HG03108 (cell line): ENCODE results near the gene SHFL.
A peak's percentile ranks its signal among the peaks of the same experiment; 100 is the strongest.

ENCODE experiments used
- ATAC-seq: cut with Tn5 transposase; IDR thresholded peaks from one replicate; pipeline ENCODE4 v1.9.1; 2021; ENCODE audit warnings: moderate library complexity; ENCODE audit not compliant: unreplicated experiment

The SHFL gene

GRCh38 chr19:10087296-10088061 is 1.4 kb downstream of the SHFL start:
- no peak for ATAC-seq

DNA sequence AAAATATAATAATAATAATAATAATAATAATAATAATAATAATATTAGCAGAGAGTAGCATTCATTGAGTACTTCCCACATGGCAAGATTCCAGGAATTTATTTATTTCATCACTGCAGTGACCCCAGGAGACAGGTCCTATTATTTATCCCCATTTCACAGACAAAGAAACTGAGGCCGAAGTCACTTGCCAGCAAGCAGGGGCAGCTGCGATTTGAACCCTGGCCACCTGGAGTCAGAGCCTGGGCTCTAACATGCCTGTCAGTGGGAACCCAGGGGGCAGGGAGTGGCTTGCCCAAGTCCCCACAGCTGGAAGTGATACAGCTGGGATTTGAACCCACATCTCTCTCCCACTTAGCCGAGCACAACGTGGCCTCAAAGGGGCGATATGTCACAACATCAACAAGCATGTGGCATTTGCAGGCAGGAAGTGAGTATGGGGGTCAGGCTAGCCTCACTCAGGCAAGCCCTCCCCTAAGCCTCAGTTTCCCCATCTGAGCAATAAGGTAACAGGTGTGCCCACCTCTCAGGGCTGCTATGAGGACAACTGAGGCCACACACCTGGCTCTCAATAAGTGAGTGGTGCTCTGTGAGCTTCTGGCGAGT is 2.9 kb downstream of the SHFL start:
- ATAC-seq = no peak

GRCh38 chr19:10089801-10090375 is 3.8 kb downstream of the SHFL start:
- ATAC-seq = no peak

- ATAC-seq = no peak
Observed at GRCh38 chr19:10091370-10091687, 5.2 kb downstream of the SHFL start.

GRCh38 chr19:10091895-10092641 is 6.0 kb downstream of the SHFL start:
- ATAC-seq = no peak

- ATAC-seq = no peak
Observed at GRCh38 chr19:10092648-10093294, 6.7 kb downstream of the SHFL start.

DNA sequence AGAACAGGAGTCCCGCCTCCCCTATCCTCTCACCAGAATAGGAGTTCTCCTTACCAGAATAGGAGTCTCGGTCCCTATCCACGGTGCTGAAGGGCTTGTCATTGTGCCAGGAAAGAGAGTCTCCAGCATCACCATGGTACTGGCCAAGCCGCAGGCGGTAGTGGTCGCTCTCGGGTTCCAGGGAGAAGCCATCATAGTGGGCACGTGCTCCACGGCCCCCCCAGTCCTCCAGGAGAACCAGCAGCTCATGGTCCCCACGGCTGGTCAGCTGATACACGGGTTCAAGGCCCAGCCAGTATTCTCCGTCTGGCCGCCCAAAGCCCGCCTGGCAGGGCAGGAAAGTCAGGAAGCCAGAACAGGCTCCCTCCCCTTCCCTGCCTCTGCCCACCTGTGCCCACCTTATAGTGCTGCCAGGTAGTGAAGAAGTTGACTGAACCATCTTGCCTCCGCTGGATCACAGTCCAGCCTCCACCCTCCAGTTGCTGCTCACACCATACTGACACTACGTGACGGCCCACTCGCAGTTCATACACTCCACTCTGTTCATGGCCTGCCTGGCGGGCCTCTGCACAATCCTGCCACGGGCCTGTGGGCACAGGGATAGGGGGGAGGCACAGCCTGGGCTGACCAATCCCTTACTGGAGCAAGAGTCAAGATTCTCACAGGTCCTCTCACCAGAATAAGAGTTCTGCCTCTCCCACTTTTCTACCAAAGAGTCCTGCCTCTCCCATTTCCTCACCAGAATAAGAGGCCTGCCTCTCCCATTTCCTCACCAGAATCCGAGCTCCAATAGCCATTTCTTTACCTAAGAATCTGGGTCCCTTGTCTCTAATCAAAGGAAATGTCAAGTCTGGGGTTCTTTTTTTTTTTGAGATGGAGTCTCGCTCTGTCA is 7.4 kb downstream of the SHFL start:
- ATAC-seq = no peak

- ATAC-seq = no peak
Observed at GRCh38 chr19:10095622-10095947, 9.5 kb downstream of the SHFL start.

DNA sequence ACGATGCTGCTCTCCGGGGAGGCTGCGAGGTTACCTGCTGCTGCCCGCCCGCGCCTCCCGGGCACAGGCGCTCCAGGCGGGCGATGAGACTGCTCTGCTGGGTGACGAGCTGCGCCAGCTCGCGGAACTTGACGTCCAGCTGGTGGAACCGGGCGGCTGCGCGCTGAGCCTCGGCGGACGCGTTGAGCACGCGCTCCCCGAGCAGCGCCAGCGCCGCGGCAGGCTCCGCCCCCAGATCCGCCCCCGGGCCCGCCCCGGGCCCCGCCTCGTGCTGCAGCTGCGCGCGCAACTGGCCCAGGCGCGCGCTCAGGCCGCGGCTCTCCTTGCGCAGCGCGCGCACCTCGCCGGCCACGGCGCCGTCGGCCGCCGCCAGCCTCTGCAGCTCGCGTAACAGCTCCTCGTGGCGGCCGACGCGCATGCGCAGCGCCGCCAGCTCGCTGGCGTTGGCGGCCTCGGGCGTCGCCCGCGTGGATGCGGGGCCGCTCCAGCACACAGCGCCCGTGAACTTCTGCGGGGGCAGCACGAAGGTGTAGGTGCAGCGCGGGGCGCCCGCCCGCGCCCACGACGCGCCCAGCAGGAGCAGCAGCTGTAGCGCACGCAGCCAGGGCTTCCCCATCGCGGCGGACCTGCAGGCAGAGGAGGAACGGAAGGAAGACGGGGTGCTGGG is 10.0 kb downstream of the SHFL start:
- peak; percentile 58 for ATAC-seq

DNA sequence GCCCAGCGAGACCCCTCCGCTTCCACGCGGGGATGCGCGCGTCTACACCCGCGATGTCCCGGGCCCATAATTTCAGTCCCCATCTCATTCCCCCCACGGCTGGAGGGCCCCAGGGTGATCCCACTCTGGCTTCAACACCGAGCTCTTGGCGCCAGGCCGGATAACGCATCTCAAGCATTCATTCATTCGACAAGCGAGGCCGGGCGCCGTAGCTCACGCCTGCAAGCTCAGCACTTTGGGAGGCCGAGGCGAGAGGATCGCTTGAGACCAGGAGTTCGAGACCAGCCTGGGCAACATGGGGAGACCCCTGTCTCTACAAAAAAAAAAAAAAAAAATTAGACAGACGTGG is 10.5 kb downstream of the SHFL start:
- ATAC-seq = no peak

- no peak for ATAC-seq
Observed at GRCh38 chr19:10100163-10100785, 14.2 kb downstream of the SHFL start.

- ATAC-seq = peak; percentile 32
Observed at GRCh38 chr19:10102787-10103236, 16.7 kb downstream of the SHFL start.

DNA sequence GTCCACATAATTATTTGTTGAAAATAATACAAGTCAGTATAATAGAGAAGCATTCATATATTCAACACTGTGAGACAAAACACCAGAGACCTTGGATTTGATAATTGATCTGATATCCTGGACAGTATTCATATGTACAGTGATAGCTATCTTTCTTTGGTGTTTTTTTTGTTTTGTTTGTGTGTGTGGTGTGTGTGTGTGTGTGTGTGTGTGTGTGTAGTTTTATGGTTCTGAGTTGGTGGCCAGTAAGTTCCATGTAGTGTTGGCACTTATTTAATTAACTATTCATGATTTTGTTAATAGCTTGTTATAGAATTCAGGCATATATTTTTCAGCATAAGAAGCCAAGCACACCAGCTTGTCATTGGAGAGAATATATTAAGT is 18.0 kb downstream of the SHFL start:
- ATAC-seq = no peak

GRCh38 chr19:10104665-10105508 is 18.8 kb downstream of the SHFL start:
- ATAC-seq = peak; percentile 36

GRCh38 chr19:10105509-10106099 is 19.5 kb downstream of the SHFL start:
- peak; percentile 17 for ATAC-seq

- peak; percentile 43 for ATAC-seq
Observed at GRCh38 chr19:10106100-10106936, 20.2 kb downstream of the SHFL start, which contains the start of gene PPAN. PPAN (plus strand) TSS chr19:10106362; CDS start chr19:10106395, 33 bp downstream.

GRCh38 chr19:10107254-10107653 is 21.1 kb downstream of the SHFL start:
- no peak for ATAC-seq
